HepG2 (cell line): ENCODE results near the gene ZBTB20. TPM values are rescaled to one million over a fixed set of nuclear protein-coding genes. Genes with fewer than 3 reads are reported as not detected.

Source experiments
- HIVEP1 ChIP-seq: sonication (generic); formaldehyde crosslinking; IDR thresholded peaks from 2 replicates; pipeline ENCODE4 v1.4.0; 2020; ENCODE audit warnings: mild to moderate bottlenecking, missing genetic modification reagents
- LCORL ChIP-seq, 2 experiments: fragments of 450-650 bp in 1 of 2; sonication (generic) in 1 of 2; formaldehyde crosslinking in 1 of 2; IDR thresholded peaks; 2 replicates each; pipeline versions ENCODE4 v1.5.0 to v1.6.1; 2017 to 2020; ENCODE audit warnings: antibody characterized with exemption in 1 of 2, missing genetic modification reagents in 1 of 2
- SIX1 ChIP-seq: sonication (generic); formaldehyde crosslinking; IDR thresholded peaks from 2 replicates; pipeline ENCODE4 v1.4.0; 2020; ENCODE audit warnings: missing genetic modification reagents, borderline replicate concordance
- TMF1 ChIP-seq: sonication (generic); formaldehyde crosslinking; IDR thresholded peaks from 2 replicates; pipeline ENCODE4 v1.8.1; 2022; ENCODE audit warnings: low read depth, missing genetic modification reagents
- ZNF142 ChIP-seq: sonication (generic); formaldehyde crosslinking; IDR thresholded peaks from 2 replicates; pipeline ENCODE4 v1.4.0; 2020; ENCODE audit warnings: missing genetic modification reagents
- ZNF510 ChIP-seq: sonication (generic); formaldehyde crosslinking; IDR thresholded peaks from 2 replicates; pipeline ENCODE4 v1.4.0; 2020; ENCODE audit warnings: low read depth, mild to moderate bottlenecking, missing genetic modification reagents
- ZNF652 ChIP-seq: IDR thresholded peaks from 2 replicates; pipeline ENCODE4 v1.6.1; 2016; ENCODE audit warnings: low read depth, borderline replicate concordance
- ZZZ3 ChIP-seq: sonication (generic); formaldehyde crosslinking; IDR thresholded peaks from 2 replicates; pipeline ENCODE4 v1.4.0; 2020; ENCODE audit warnings: missing genetic modification reagents, mild to moderate bottlenecking, borderline replicate concordance
- polyA plus RNA-seq, 8 experiments: library from polyadenylated mRNA; depleted of rRNA in 3 of 8; stranded (reverse) in 7 of 8; unstranded in 1 of 8; fragments of >200 nt; fragmentation: Illumina TruSeq in 4 of 8; extraction: Trizol in 4 of 8; gene quantifications; 2 replicates each; pipeline versions ENCODE4 v1.2.1 to v1.2.3, GENCODE V29; 2011 to 2016; ENCODE audit warnings: low read depth in 4 of 8, missing spikeins in 1 of 8, mixed read lengths in 1 of 8; ENCODE audit not compliant: insufficient read depth in 1 of 8
- total RNA-seq, 5 experiments: library from RNA; depleted of rRNA; stranded (reverse); fragments of >200 nt; fragmentation: Illumina TruSeq; extraction: Trizol; gene quantifications; 2 replicates each; pipeline ENCODE4 v1.2.3, GENCODE V29; 2016; ENCODE audit warnings: low read depth in 1 of 5

The ZBTB20 gene
- total and polyA plus RNA-seq, 2 of the 13 experiments (the other 11 are each of a cell fraction or from before 2014, with no cell fraction given) = 1.9 to 8.8 TPM

- TF ChIP-seq ZNF142 (CRISPR knock-in tag) = no peak
- no peak for TF ChIP-seq ZNF652 (CRISPR knock-in tag)
- TF ChIP-seq ZNF510 (CRISPR knock-in tag) = no peak
- no peak for TF ChIP-seq ZZZ3 (CRISPR knock-in tag)
- TF ChIP-seq TMF1 (CRISPR knock-in tag) = no peak
- no peak for TF ChIP-seq LCORL (IDR thresholded peaks at IDR 0.05)
- TF ChIP-seq LCORL (CRISPR knock-in tag; IDR thresholded peaks at IDR 0.05) = no peak
- no peak for TF ChIP-seq SIX1
- TF ChIP-seq HIVEP1 (CRISPR knock-in tag) = no peak
- TF ChIP-seq, all 625 proteins: peak for 0
Observed at GRCh38 chr3:114394551-114394950, 752.5 kb downstream of the ZBTB20 start (continued).
